H1 (cell line): ENCODE measurements around the gene SLC6A17. TPM values are rescaled to one million over a fixed set of nuclear protein-coding genes. Genes with fewer than 3 reads are reported as not detected.

Experiments used
- CTCF ChIA-PET: fragments of 300-600 bp; sonication (Branson Sonifier 250); formaldehyde crosslinking; loops from one replicate; lab custom pipeline; 2021; ENCODE audit not compliant: partially characterized antibody; lab: Charles Lee
- POLR2A ChIA-PET: fragments of 300-600 bp; sonication (Branson Sonifier 250); formaldehyde crosslinking; loops from one replicate; lab custom pipeline; 2021; ENCODE audit warnings: inconsistent platforms; ENCODE audit not compliant: partially characterized antibody; lab: Charles Lee
- DNase-seq, 2 experiments: peaks; one replicate each; pipeline versions ENCODE4 v3.0.0 to v3.0.0-alpha.2; 2010 to 2022; ENCODE audit warnings: low spot score in 2 of 2, low read depth in 1 of 2, mixed read lengths in 1 of 2
- FAIRE-seq: peaks from 2 replicates; lab custom pipeline; 2011; peaks lifted over from hg19 to GRCh38; lab: Jason Lieb, UNC
- H2AFZ ChIP-seq: 2 replicates; pipeline ENCODE4 v1.8.1; 2012; ENCODE audit warnings: low read length, inconsistent platforms
- H2AK5ac ChIP-seq: 2 replicates; pipeline ENCODE4 v1.6.1; 2013; ENCODE audit warnings: low read depth, low read length
- H2BK120ac ChIP-seq: replicated peaks from 2 replicates; pipeline ENCODE3; 2013; ENCODE audit warnings: low read depth, low read length, inconsistent platforms
- H2BK12ac ChIP-seq: 2 replicates; pipeline ENCODE4 v1.6.1; 2013; ENCODE audit warnings: low read depth, low read length
- H2BK15ac ChIP-seq: 2 replicates; pipeline ENCODE4 v1.6.1; 2013; ENCODE audit warnings: low read length
- H2BK20ac ChIP-seq: 2 replicates; pipeline ENCODE4 v1.6.1; 2013; ENCODE audit warnings: low read length
- H2BK5ac ChIP-seq: 2 replicates; pipeline ENCODE4 v1.6.1; 2013; ENCODE audit warnings: low read depth, low read length
- H3K14ac ChIP-seq: 2 replicates; pipeline ENCODE4 v1.6.1; 2013; ENCODE audit warnings: inconsistent platforms; ENCODE audit not compliant: insufficient read length
- H3K18ac ChIP-seq: 2 replicates; pipeline ENCODE4 v1.6.1; 2013; ENCODE audit warnings: low read length; ENCODE audit errors: extremely low read depth
- H3K23ac ChIP-seq: 2 replicates; pipeline ENCODE4 v1.6.1; 2013; ENCODE audit warnings: inconsistent platforms; ENCODE audit not compliant: insufficient read length
- H3K23me2 ChIP-seq: 2 replicates; pipeline ENCODE4 v1.6.1; 2013; ENCODE audit warnings: low read depth, low read length
- H3K27ac ChIP-seq: 2 replicates; pipeline ENCODE4 v1.6.1; 2011; ENCODE audit warnings: low read depth, low read length, inconsistent platforms
- H3K27me3 ChIP-seq, 4 experiments: replicated peaks in 1 of 4; 1 replicate in 1 of 4; 2 replicates in 3 of 4; pipeline versions ENCODE4 v1.6.1 to v1.8.1; 2011 to 2013; ENCODE audit warnings: low read length in 3 of 4, mild to moderate bottlenecking in 3 of 4, inconsistent platforms in 2 of 4, mixed read lengths in 2 of 4, moderate library complexity in 1 of 4; ENCODE audit not compliant: control insufficient read depth in 3 of 4, insufficient read depth in 3 of 4; ENCODE audit errors: extremely low read depth in 1 of 4
- H3K36me3 ChIP-seq, 4 experiments: 2 replicates each; pipeline versions ENCODE4 v1.6.1 to v1.8.1; 2011 to 2013; ENCODE audit warnings: mild to moderate bottlenecking in 4 of 4, low read length in 3 of 4, moderate library complexity in 2 of 4, control low read depth in 1 of 4, inconsistent platforms in 1 of 4; ENCODE audit not compliant: insufficient read depth in 4 of 4, control insufficient read depth in 2 of 4
- H3K4ac ChIP-seq: replicated peaks from 2 replicates; pipeline ENCODE3; 2013; ENCODE audit warnings: low read length, low read depth, mixed read lengths, inconsistent platforms; ENCODE audit not compliant: insufficient read length
- H3K4me1 ChIP-seq, 4 experiments: replicated peaks in 1 of 4; 1 replicate in 1 of 4; 2 replicates in 3 of 4; pipeline versions ENCODE4 v1.6.1 to v1.8.1; 2011 to 2013; ENCODE audit warnings: low read length in 3 of 4, inconsistent platforms in 2 of 4, mixed read lengths in 1 of 4; ENCODE audit not compliant: insufficient read depth in 4 of 4, control insufficient read depth in 3 of 4
- H3K4me2 ChIP-seq, 2 experiments: 2 replicates each; pipeline versions ENCODE4 v1.6.1 to v1.8.1; 2011 to 2013; ENCODE audit warnings: low read depth in 2 of 2, low read length in 2 of 2, control low read depth in 1 of 2, inconsistent platforms in 1 of 2, mild to moderate bottlenecking in 1 of 2; ENCODE audit not compliant: insufficient read depth in 1 of 2
- H3K4me3 ChIP-seq, 4 experiments: fragments of 200-600, 300-600 bp in 1 of 4; sonication (generic), shearing (Covaris generic), sonication (Bioruptor Twin) in 1 of 4; 2 replicates each; pipeline versions ENCODE4 v1.5.1 to v1.8.1; 2011 to 2016; ENCODE audit warnings: low read length in 4 of 4, low read depth in 3 of 4, control low read depth in 2 of 4, inconsistent platforms in 2 of 4, mild to moderate bottlenecking in 2 of 4, mixed read lengths in 1 of 4, moderate library complexity in 1 of 4; ENCODE audit not compliant: insufficient read depth in 2 of 4; ENCODE audit errors: extremely low read depth in 1 of 4
- H3K56ac ChIP-seq: replicated peaks from 2 replicates; pipeline ENCODE3; 2013; ENCODE audit warnings: low read depth, mild to moderate bottlenecking, mixed read lengths, low read length, inconsistent platforms; ENCODE audit not compliant: insufficient read length
- H3K79me1 ChIP-seq: 2 replicates; pipeline ENCODE4 v1.6.1; 2013; ENCODE audit warnings: low read depth, low read length, control low read depth
- H3K79me2 ChIP-seq, 2 experiments: 2 replicates each; pipeline versions ENCODE4 v1.6.1 to v1.8.1; 2012 to 2013; ENCODE audit warnings: low read length in 2 of 2, mild to moderate bottlenecking in 2 of 2, inconsistent platforms in 1 of 2; ENCODE audit not compliant: insufficient read depth in 2 of 2, control insufficient read depth in 1 of 2
- H3K9ac ChIP-seq, 4 experiments: replicated peaks in 1 of 4; 1 replicate in 1 of 4; 2 replicates in 3 of 4; pipeline versions ENCODE4 v1.6.1 to v1.8.1; 2011 to 2013; ENCODE audit warnings: low read depth in 3 of 4, low read length in 3 of 4, control low read depth in 2 of 4, mild to moderate bottlenecking in 2 of 4, moderate library complexity in 2 of 4, inconsistent platforms in 1 of 4; ENCODE audit errors: extremely low read depth in 1 of 4
- H3K9me3 ChIP-seq, 2 experiments: 2 replicates each; pipeline versions ENCODE4 v1.6.1 to v1.8.1; 2012 to 2013; ENCODE audit warnings: mild to moderate bottlenecking in 2 of 2, moderate library complexity in 2 of 2, control low read depth in 1 of 2, inconsistent platforms in 1 of 2, low read depth in 1 of 2, low read length in 1 of 2, mixed read lengths in 1 of 2; ENCODE audit not compliant: insufficient read depth in 2 of 2
- H4K20me1 ChIP-seq, 2 experiments: replicated peaks in 1 of 2; 2 replicates each; pipeline versions ENCODE3 to v1.8.1; 2011 to 2013; ENCODE audit warnings: inconsistent platforms in 2 of 2, low read length in 2 of 2, mild to moderate bottlenecking in 1 of 2; ENCODE audit not compliant: insufficient read depth in 2 of 2, control insufficient read depth in 1 of 2
- H4K5ac ChIP-seq: 2 replicates; pipeline ENCODE4 v1.6.1; 2013; ENCODE audit warnings: low read length, low read depth, mixed read lengths, inconsistent platforms; ENCODE audit not compliant: insufficient read length
- H4K8ac ChIP-seq: 2 replicates; pipeline ENCODE4 v1.8.0; 2013; ENCODE audit warnings: mild to moderate bottlenecking, moderate library complexity, low read length, inconsistent platforms; ENCODE audit not compliant: insufficient read depth; ENCODE audit errors: extremely low read depth
- H4K91ac ChIP-seq: replicated peaks from 2 replicates; pipeline ENCODE3; 2013; ENCODE audit warnings: low read length, mixed read lengths, inconsistent platforms; ENCODE audit not compliant: insufficient read length
- EP300 ChIP-seq, 2 experiments: IDR thresholded peaks; 1 replicate in 1 of 2; 2 replicates in 1 of 2; pipeline ENCODE4 v1.6.1; 2011 to 2012; ENCODE audit warnings: low read depth in 2 of 2, low read length in 2 of 2, mild to moderate bottlenecking in 2 of 2, borderline replicate concordance in 1 of 2, inconsistent platforms in 1 of 2, moderate library complexity in 1 of 2
- HDAC2 ChIP-seq, 2 experiments: fragments of 300-600 bp in 1 of 2; sonication (generic) in 1 of 2; IDR thresholded peaks; 2 replicates each; pipeline ENCODE4 v1.6.1; 2011 to 2012; ENCODE audit warnings: low read depth in 2 of 2, low read length in 2 of 2, mild to moderate bottlenecking in 2 of 2, moderate library complexity in 2 of 2, borderline replicate concordance in 1 of 2, inconsistent platforms in 1 of 2
- HDAC6 ChIP-seq: IDR thresholded peaks from one replicate; pipeline ENCODE4 v1.7.1; 2012; ENCODE audit warnings: low read depth, mild to moderate bottlenecking, inconsistent platforms, low read length, moderate library complexity
- NANOG ChIP-seq: IDR thresholded peaks from 2 replicates; pipeline ENCODE4 v1.6.1; 2011; ENCODE audit warnings: low read length, low read depth, mild to moderate bottlenecking, inconsistent platforms; ENCODE audit not compliant: insufficient read depth, poor library complexity, severe bottlenecking
- POLR2A ChIP-seq, 2 experiments: IDR thresholded peaks; 1 replicate in 1 of 2; 2 replicates in 1 of 2; pipeline ENCODE4 v1.6.1; 2011; ENCODE audit warnings: low read depth in 2 of 2, low read length in 2 of 2, mild to moderate bottlenecking in 2 of 2; ENCODE audit errors: control extremely low read depth in 1 of 2
- POU5F1 ChIP-seq: IDR thresholded peaks from 2 replicates; pipeline ENCODE4 v1.6.1; 2011; ENCODE audit warnings: low read depth, mild to moderate bottlenecking, low read length, moderate library complexity
- RAD21 ChIP-seq, 2 experiments: IDR thresholded peaks in 1 of 2; conservative IDR thresholded peaks in 1 of 2; 2 replicates each; pipeline ENCODE4 v1.6.1; 2011; ENCODE audit warnings: low read depth in 2 of 2, low read length in 2 of 2, improper control_type of control experiment in 1 of 2, inconsistent platforms in 1 of 2, mild to moderate bottlenecking in 1 of 2, moderate library complexity in 1 of 2
- RBBP5 ChIP-seq: IDR thresholded peaks from 2 replicates; pipeline ENCODE4 v1.7.1; 2012; ENCODE audit warnings: low read depth, mild to moderate bottlenecking, inconsistent platforms, low read length, moderate library complexity, borderline replicate concordance
- RNF2 ChIP-seq: fragments of 200-900, 300-1000 bp; sonication (generic); IDR thresholded peaks from 2 replicates; pipeline ENCODE4 v1.7.1; 2016; ENCODE audit warnings: borderline replicate concordance, low read depth, mild to moderate bottlenecking, antibody characterized with exemption, low read length; ENCODE audit not compliant: poor library complexity, severe bottlenecking; ENCODE audit errors: missing control alignments
- SIN3A ChIP-seq, 2 experiments: IDR thresholded peaks in 1 of 2; conservative IDR thresholded peaks in 1 of 2; 2 replicates each; pipeline ENCODE4 v1.6.1; 2011 to 2012; ENCODE audit warnings: low read length in 2 of 2, improper control_type of control experiment in 1 of 2, low read depth in 1 of 2, mild to moderate bottlenecking in 1 of 2
- TAF1 ChIP-seq: IDR thresholded peaks from 2 replicates; pipeline ENCODE4 v1.6.1; 2011; ENCODE audit warnings: mild to moderate bottlenecking, low read depth, low read length
- WGBS, 2 experiments: shearing (Covaris generic) in 1 of 2; methylation state at CpG; one replicate each; pipeline versions ENCODE4 v1.1.6 to v1.1.7; 2013 to 2015; ENCODE audit warnings: low lambda C conversion rate in 2 of 2, mixed read lengths in 2 of 2, inconsistent platforms in 1 of 2, low coverage in 1 of 2, missing lambda C conversion rate in 1 of 2; ENCODE audit not compliant: insufficient replicate concordance in 2 of 2, insufficient coverage in 1 of 2, insufficient read length in 1 of 2; ENCODE audit errors: extremely low coverage in 1 of 2, missing lambda C conversion rate in 1 of 2; 5-methylcytosine and 5-hydroxymethylcytosine counted together
- polyA plus RNA-seq, 7 experiments: library from polyadenylated mRNA; depleted of rRNA in 3 of 7; stranded (reverse) in 5 of 7; unstranded in 2 of 7; fragments of >200 nt in 5 of 7; fragments of 200-250 nt in 2 of 7; gene quantifications; 1 replicate in 5 of 7; 2 replicates in 1 of 7; 4 replicates in 1 of 7; pipeline versions ENCODE4 v1.2.1 to v1.2.3, GENCODE V29; 2011 to 2013; ENCODE audit warnings: missing spikeins in 2 of 7, mixed read lengths in 2 of 7
- total RNA-seq: library from RNA; stranded (reverse); fragmentation: NEBNext Ultra II Directional; extraction: Animal tissue kit (Norgen Biotek cat#: 25700); gene quantifications from 2 replicates; pipeline ENCODE4 v1.2.1, GENCODE V29; 2021

Gene SLC6A17
- total and polyA plus RNA-seq, 2 of the 8 experiments (the other 6 are each of a cell fraction or from before 2014, with no cell fraction given), result 0.15 to 0.28 TPM

GRCh38 chr1:110207831-110208230 lies 57.5 kb downstream of the SLC6A17 start:
- H3K27ac ChIP-seq, result no peak overlapping the region
- H3K23me2 ChIP-seq, result peaks cover 20% of the 10 kb centered on the region; the same call in 1 of the 2 replicates
- peaks cover 0 to 4% of the 10 kb centered on the region in 2 experiments for H4K20me1 ChIP-seq
- H3K79me1 ChIP-seq, result no peaks in the 10 kb centered on the region; the same call in 1 of the 2 replicates
- H2BK5ac ChIP-seq, result no peak overlapping the region
- peaks cover 11 to 17% (median 15%) of the 10 kb centered on the region in 4 experiments for H3K4me1 ChIP-seq
- no peak overlapping the region for H2BK20ac ChIP-seq
- no peak overlapping the region for H4K91ac ChIP-seq
- FAIRE-seq (peak; percentile 69), DNase-seq (peak in 1 of 2 experiments; percentile 93)
- H2BK15ac ChIP-seq, result 0 out of 2 replicates have a peak overlapping the region, but pooled peaks have one; percentile 18
- no peak overlapping the region for H3K9ac ChIP-seq
- H3K79me2 ChIP-seq, result no peaks in the 10 kb centered on the region
- H3K36me3 ChIP-seq, result no peaks in the 10 kb centered on the region
- no peak overlapping the region for H3K14ac ChIP-seq
- 35% methylated on average over 5 of the region's 5 CpGs; no CpG with 5 or more reads in 1 of the 2 experiments for WGBS, 2 experiments
- no peak overlapping the region for H3K56ac ChIP-seq
- no peaks in the 10 kb centered on the region for H3K9me3 ChIP-seq
- no peak overlapping the region for H3K4me2 ChIP-seq
- H3K18ac ChIP-seq, result no peak overlapping the region
- ChIA-PET CTCF (interaction anchor here (0.6 to 19.1 kb wide), 73 partner anchors 8 to 347 kb away, joined by 3 to 1001 read pairs (median 5); partner anchors contain the start of genes LAMTOR5 and RBM15), POLR2A (interaction anchor here (0.6 to 3.9 kb wide), 5 partner anchors 16 to 166 kb away, joined by 3 to 12 read pairs (median 4); partner anchors contain the start of gene RBM15)
- H2AK5ac ChIP-seq, result no peak overlapping the region
- H2BK120ac ChIP-seq, result no peak overlapping the region
- peak overlapping the region; percentile 2; the same call in 1 of the 2 replicates for H2AFZ ChIP-seq
- no peak overlapping the region for H3K4ac ChIP-seq
- H3K4me3 ChIP-seq, result no peak overlapping the region
- peaks cover 5 to 22% (median 21%) of the 10 kb centered on the region in 4 experiments for H3K27me3 ChIP-seq
- H4K5ac ChIP-seq, result no peak overlapping the region
- no peak overlapping the region for H2BK12ac ChIP-seq
- no peak overlapping the region for H4K8ac ChIP-seq
- no peak overlapping the region for H3K23ac ChIP-seq
- no peak for TF ChIP-seq HDAC6
- no peak for TF ChIP-seq RNF2
- peak; percentile 99 for TF ChIP-seq RAD21 (IDR thresholded peaks at IDR 0.05 in 1 of 2, conservative IDR thresholded peaks at IDR 0.05 in 1 of 2; ENCODE audit: low read depth in 2 of 2, low read length in 2 of 2)
- no peak for TF ChIP-seq POLR2A (IDR thresholded peaks at IDR 0.05; ENCODE audit: control extremely low read depth in 1 of 2, low read depth in 2 of 2, low read length in 2 of 2)
- TF ChIP-seq SIN3A (conservative IDR thresholded peaks at IDR 0.05 in 1 of 2, IDR thresholded peaks at IDR 0.05 in 1 of 2; ENCODE audit: low read depth in 1 of 2, low read length in 2 of 2), result 0 out of 4 replicates have a peak, but pooled peaks of 1 of the 2 experiments have one; percentile 45
- no peak for TF ChIP-seq POU5F1
- no peak for TF ChIP-seq HDAC2 (IDR thresholded peaks at IDR 0.05; ENCODE audit: borderline replicate concordance in 1 of 2, low read depth in 2 of 2, low read length in 2 of 2)
- TF ChIP-seq RBBP5, result no peak
- TF ChIP-seq EP300 (IDR thresholded peaks at IDR 0.05; ENCODE audit: borderline replicate concordance in 1 of 2, low read depth in 2 of 2, low read length in 2 of 2), result no peak
- TF ChIP-seq TAF1, result no peak
- no peak for TF ChIP-seq NANOG
